Fibroblast of the aortic adventitia (primary cell): ENCODE data around the gene GPLD1. TPM values are rescaled to one million over a fixed set of nuclear protein-coding genes. Genes with fewer than 3 reads are reported as not detected.

ENCODE experiments used
- DNase-seq: peaks from one replicate; pipeline ENCODE4 v3.0.0-alpha.2; 2010; ENCODE audit warnings: low read depth
- H3K4me3 ChIP-seq: 2 replicates; pipeline ENCODE4 v1.5.1; 2011; ENCODE audit warnings: low read depth, mild to moderate bottlenecking, control low read depth, low read length, moderate library complexity
- CTCF ChIP-seq: IDR thresholded peaks from 2 replicates; pipeline ENCODE4 v1.5.1; 2011; ENCODE audit warnings: mild to moderate bottlenecking, low read length, control low read depth, inconsistent platforms; ENCODE audit not compliant: insufficient read depth
- total RNA-seq: library from RNA; depleted of rRNA; stranded (reverse); fragments of >200 nt; gene quantifications from 2 replicates; pipeline ENCODE4 v1.2.3, GENCODE V29; 2012; ENCODE audit warnings: low replicate concordance

GPLD1 gene
- total RNA-seq, 1 donor: 0.27 TPM

GRCh38 chr6:24432611-24433010, 56.8 kb downstream of the GPLD1 start:
- no peak for TF ChIP-seq CTCF
- DNase-seq: no peak
- no peak overlapping the region for H3K4me3 ChIP-seq

- peak; percentile 57 for DNase-seq
- no peak overlapping the region for H3K4me3 ChIP-seq
- peak; percentile 59 for TF ChIP-seq CTCF
Observed at GRCh38 chr6:24431045-24431451, 58.3 kb downstream of the GPLD1 start.

GRCh38 chr6:24430086-24430485, 59.3 kb downstream of the GPLD1 start:
- no peak for TF ChIP-seq CTCF
- DNase-seq: no peak
- no peak overlapping the region for H3K4me3 ChIP-seq

- DNase-seq: no peak
- no peak overlapping the region for H3K4me3 ChIP-seq
- no peak for TF ChIP-seq CTCF
Observed at GRCh38 chr6:24429146-24429545, 60.2 kb downstream of the GPLD1 start.

GRCh38 chr6:24428615-24429014, 60.8 kb downstream of the GPLD1 start:
- no peak overlapping the region for H3K4me3 ChIP-seq
- peak; percentile 4 for DNase-seq
- TF ChIP-seq CTCF: no peak

GRCh38 chr6:24426729-24427446, 62.5 kb downstream of the GPLD1 start:
- TF ChIP-seq CTCF: no peak
- H3K4me3 ChIP-seq: no peak overlapping the region
- no peak for DNase-seq

- H3K4me3 ChIP-seq: no peak overlapping the region
- no peak for TF ChIP-seq CTCF
Observed at GRCh38 chr6:24425091-24425490, 64.3 kb downstream of the GPLD1 start.

More at GRCh38 chr6:24425091-24425490, 64.3 kb downstream of the GPLD1 start:
- DNase-seq: no peak
